Ovary (tissue), 9 donors: ENCODE results near the gene CEP57L1. TPM values are rescaled to one million over a fixed set of nuclear protein-coding genes. Genes with fewer than 3 reads are reported as not detected.
"Not testable (repeated sequence)": the region's sequence is repeated elsewhere in the genome, so short reads cannot be mapped to it uniquely, and the experiment has no call there.

Experiments
- DNase-seq, 5 donors: peaks; one replicate each; pipeline ENCODE4 v3.0.0-alpha.2; 2019 to 2020
- H3K27ac ChIP-seq, 2 donors: fragments of 200-600 bp; one replicate each; pipeline versions ENCODE4 v1.5.1 to v1.8.0; 2019 to 2022
- H3K27me3 ChIP-seq: fragments of 200-600 bp; one replicate; pipeline ENCODE4 v1.8.0; 2022
- H3K36me3 ChIP-seq: fragments of 200-600 bp; sonication (generic); one replicate; pipeline ENCODE4 v1.5.1; 2019
- H3K4me1 ChIP-seq: one replicate; pipeline ENCODE4 v1.8.1; 2013; ENCODE audit warnings: mild to moderate bottlenecking, moderate library complexity; ENCODE audit not compliant: insufficient read depth
- H3K4me3 ChIP-seq: fragments of 200-600 bp; sonication (generic); one replicate; pipeline ENCODE4 v1.5.1; 2017
- H3K9me3 ChIP-seq, 2 donors: fragments of 200-600 bp in 1 of 2; sonication (generic) in 1 of 2; one replicate each; pipeline versions ENCODE4 v1.5.1 to v1.8.1; 2013 to 2019; ENCODE audit warnings: mild to moderate bottlenecking in 1 of 2, moderate library complexity in 1 of 2
- EP300 ChIP-seq: sonication (generic); formaldehyde crosslinking; IDR thresholded peaks from one replicate; pipeline ENCODE4 v1.6.1; 2017; ENCODE audit warnings: antibody characterized with exemption
- POLR2A ChIP-seq: fragments of 450-650 bp; IDR thresholded peaks from one replicate; pipeline ENCODE4 v1.6.1; 2017; ENCODE audit warnings: antibody characterized with exemption, mild to moderate bottlenecking, moderate library complexity
- WGBS, 3 donors: extraction: QIAGEN DNeasy Blood & Tissue Kit in 1 of 3; methylation state at CpG; one replicate each; pipeline versions ENCODE4 v1.1.5 to v1.1.7; 2013 to 2017; 5-methylcytosine and 5-hydroxymethylcytosine counted together
- intact Hi-C, 4 donors: fragments of 100-400 bp; cut with DNase I; formaldehyde crosslinking; loops; one replicate each; pipeline versions ENCODE4 v1.11.0 to v1.15.1; 2022 to 2023
- polyA plus RNA-seq, 2 donors: library from polyadenylated mRNA; stranded (reverse); fragments of 200-250 nt in 1 of 2; fragments of 350-450 nt in 1 of 2; fragmentation: Illumina TruSeq in 1 of 2; extraction: RNeasy Lipid Tissue Mini Kit (QIAGEN cat#74804) in 1 of 2; gene quantifications; one replicate each; pipeline ENCODE4 v1.2.3, GENCODE V29; 2013 to 2014
- total RNA-seq, 7 donors: library from RNA; depleted of rRNA in 2 of 7; stranded (reverse); fragments of >200 nt in 2 of 7; fragmentation: NEBNext Ultra II Directional in 3 of 7; extraction: Animal tissue kit (Norgen Biotek cat#: 25700) in 3 of 7; gene quantifications; one replicate each; pipeline versions ENCODE4 v1.1.0 to v1.2.4, GENCODE V29; 2016 to 2023
- TF ChIP-seq, protein P1 (sequence below), 3 donors: fragments of 450-650 bp in 2 of 3; fragments of 200-600 bp in 1 of 3; IDR thresholded peaks; one replicate each; pipeline versions ENCODE4 v1.5.1 to v1.8.0; 2016 to 2022; ENCODE audit warnings: antibody characterized with exemption in 3 of 3, mild to moderate bottlenecking in 1 of 3
- donor health status: DM: no; HTN: no; CAD: no; lungs with moderate emphysema.
- donor health status: DM: no; HTN: no; CAD: no.
- donor health status: Bipolar disorder and iron deficiency.
- donor health status: DM: yes; HTN: yes; CAD: no.
- donor health status: DM: no; HTN: no; CAD: no.
- donor health status: DM: yes; HTN: yes; CAD: no.

CEP57L1 gene
- total and polyA plus RNA-seq, 9 donors, result 4.9 to 12.6 (median 9.2) TPM

DNA sequence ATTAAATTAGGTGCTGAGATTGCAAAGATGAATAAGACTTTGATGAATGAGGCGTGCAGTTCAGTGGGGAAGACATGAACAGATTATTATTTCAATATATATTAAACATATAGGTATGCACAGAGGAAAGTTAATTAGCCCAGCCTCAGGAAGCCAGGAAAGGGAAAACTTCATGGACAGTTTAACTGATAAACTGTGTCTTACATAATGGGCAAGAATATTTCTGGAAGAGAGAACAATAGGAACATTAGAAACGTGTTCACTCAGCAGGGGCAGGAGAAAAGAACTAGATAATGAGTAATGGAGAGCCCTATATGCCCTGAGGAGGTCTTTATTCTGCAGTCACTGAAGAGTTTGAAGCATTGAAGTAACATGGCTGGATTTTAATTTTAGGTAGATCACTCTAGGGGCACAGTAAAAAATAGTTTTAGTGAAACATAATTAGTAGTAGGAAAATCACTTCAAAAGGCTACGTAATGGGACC, 23.6 kb downstream of the CEP57L1 start:
- Histone ChIP-seq H3K4me3 (no peak overlapping the region), H3K27me3 (no peaks in the 10 kb centered on the region), H3K4me1 (peaks cover 3% of the 10 kb centered on the region), H3K36me3 (no peaks in the 10 kb centered on the region), H3K27ac (no peak overlapping the region), H3K9me3 (no peaks in the 10 kb centered on the region)
- DNase-seq, result no peak
- TF ChIP-seq EP300, result no peak
- TF ChIP-seq, protein P1, sequence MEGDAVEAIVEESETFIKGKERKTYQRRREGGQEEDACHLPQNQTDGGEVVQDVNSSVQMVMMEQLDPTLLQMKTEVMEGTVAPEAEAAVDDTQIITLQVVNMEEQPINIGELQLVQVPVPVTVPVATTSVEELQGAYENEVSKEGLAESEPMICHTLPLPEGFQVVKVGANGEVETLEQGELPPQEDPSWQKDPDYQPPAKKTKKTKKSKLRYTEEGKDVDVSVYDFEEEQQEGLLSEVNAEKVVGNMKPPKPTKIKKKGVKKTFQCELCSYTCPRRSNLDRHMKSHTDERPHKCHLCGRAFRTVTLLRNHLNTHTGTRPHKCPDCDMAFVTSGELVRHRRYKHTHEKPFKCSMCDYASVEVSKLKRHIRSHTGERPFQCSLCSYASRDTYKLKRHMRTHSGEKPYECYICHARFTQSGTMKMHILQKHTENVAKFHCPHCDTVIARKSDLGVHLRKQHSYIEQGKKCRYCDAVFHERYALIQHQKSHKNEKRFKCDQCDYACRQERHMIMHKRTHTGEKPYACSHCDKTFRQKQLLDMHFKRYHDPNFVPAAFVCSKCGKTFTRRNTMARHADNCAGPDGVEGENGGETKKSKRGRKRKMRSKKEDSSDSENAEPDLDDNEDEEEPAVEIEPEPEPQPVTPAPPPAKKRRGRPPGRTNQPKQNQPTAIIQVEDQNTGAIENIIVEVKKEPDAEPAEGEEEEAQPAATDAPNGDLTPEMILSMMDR (IDR thresholded peaks at IDR 0.05), result no peak
- TF ChIP-seq POLR2A, result no peak
- intact Hi-C loops, result no loop called here
- WGBS, 3 donors, result 91 to 93% (median 91%) methylated on average over 3 of the region's 3 CpGs

DNA sequence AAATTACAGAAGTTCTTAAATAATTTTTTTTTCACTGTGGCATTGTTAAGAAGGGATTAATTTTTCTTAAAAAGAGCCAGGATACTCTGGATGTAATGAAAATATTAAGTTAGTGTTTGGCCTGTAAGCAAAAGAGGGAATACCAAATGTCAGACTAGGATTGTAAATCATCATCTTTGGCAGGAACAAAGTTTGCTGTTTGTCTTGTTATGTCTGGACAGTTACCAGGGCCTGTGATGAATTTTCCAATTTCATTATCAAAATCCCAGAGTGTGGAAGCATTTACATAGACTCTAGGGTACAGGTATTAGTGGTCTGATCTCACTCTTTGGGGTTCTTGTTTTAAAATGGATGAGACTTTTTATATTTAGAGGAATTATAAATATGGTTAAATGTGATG, 26.1 kb downstream of the CEP57L1 start:
- Histone ChIP-seq H3K9me3 (no peaks in the 10 kb centered on the region), H3K27ac (no peak overlapping the region), H3K27me3 (no peaks in the 10 kb centered on the region), H3K4me1 (peaks cover 3% of the 10 kb centered on the region), H3K36me3 (no peaks in the 10 kb centered on the region), H3K4me3 (no peak overlapping the region)
- no peak for DNase-seq
- TF ChIP-seq, protein P1 (IDR thresholded peaks at IDR 0.05), result no peak
- TF ChIP-seq POLR2A, result no peak
- TF ChIP-seq EP300, result no peak
- intact Hi-C loops, result no loop called here

DNA sequence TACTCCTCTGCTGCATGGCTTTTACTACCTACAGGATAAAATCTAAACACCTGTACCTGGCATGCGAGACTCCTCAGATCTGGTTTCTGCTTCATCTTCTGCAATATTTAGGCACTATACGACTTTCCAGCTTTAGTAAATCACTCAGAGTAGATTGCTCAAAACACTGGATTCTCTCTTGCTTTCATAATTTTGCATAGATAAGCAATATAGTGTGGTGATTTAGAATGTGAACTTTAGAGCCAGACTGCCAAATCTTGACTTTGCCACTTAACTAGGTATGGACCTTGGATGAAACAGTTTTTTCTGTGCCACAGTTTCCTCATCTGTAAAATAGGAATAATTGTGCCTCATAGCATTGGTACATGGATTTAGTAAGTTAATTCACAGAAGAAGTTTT, 28.9 kb downstream of the CEP57L1 start:
- 92 to 97% (median 96%) methylated on average over 2 of the region's 2 CpGs for WGBS, 3 donors

DNA sequence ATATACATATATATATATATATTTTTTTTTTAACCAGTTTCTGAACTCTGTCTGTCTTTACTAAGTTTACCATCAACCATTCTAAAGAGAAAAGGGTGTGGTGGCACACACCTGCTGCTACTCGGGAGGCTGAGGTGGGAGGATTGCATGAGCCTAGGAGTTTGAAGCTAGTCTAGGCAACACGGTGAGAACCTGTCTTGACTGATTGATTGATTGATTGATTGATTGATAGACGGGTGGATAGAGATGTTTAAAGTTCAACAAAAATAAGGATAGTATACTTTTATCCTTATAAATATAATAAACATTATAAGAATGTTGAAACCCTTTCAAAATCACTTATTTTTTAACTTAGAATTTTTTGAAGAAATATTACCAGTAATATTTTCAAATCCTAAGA, 30.2 kb downstream of the CEP57L1 start:
- TF ChIP-seq POLR2A, result no peak
- Histone ChIP-seq H3K4me3 (no peak overlapping the region), H3K36me3 (no peaks in the 10 kb centered on the region), H3K27ac (no peak overlapping the region), H3K4me1 (peaks cover 3% of the 10 kb centered on the region), H3K27me3 (no peaks in the 10 kb centered on the region), H3K9me3 (no peaks in the 10 kb centered on the region)
- WGBS, 3 donors, result 42 to 65% (median 46%) methylated on average over 3 of the region's 3 CpGs
- intact Hi-C loops, result no loop called here
- no peak for DNase-seq

More for the DNA sequence above, 28.9 kb downstream of the CEP57L1 start:
- Histone ChIP-seq H3K4me1 (peaks cover 3% of the 10 kb centered on the region), H3K27me3 (no peaks in the 10 kb centered on the region), H3K9me3 (no peaks in the 10 kb centered on the region), H3K27ac (no peak overlapping the region), H3K4me3 (no peak overlapping the region), H3K36me3 (no peaks in the 10 kb centered on the region)
- intact Hi-C loops, result no loop called here
- DNase-seq, result no peak
- TF ChIP-seq, protein P1 (IDR thresholded peaks at IDR 0.05), result no peak

DNA sequence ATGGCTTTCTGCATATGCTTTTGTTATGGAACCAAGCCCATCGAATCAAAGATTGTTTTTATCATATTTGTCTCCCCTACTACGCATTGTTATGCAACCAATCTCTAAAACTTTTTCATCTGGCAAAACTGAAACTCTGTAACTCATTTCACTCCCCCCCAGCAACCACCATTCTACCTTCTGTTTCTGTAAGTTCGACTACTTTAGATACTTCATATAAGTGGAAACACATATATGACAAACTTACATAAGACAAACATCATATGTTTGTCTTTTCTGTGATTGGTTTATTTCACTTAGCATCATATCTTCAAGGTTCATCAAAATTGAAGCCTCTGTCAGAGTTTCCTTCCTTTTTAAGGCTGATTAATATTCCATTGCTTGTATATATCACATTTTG, 34.8 kb downstream of the CEP57L1 start:
- Histone ChIP-seq H3K27ac (no peak overlapping the region), H3K27me3 (no peaks in the 10 kb centered on the region), H3K4me3 (no peak overlapping the region), H3K36me3 (no peaks in the 10 kb centered on the region), H3K9me3 (no peaks in the 10 kb centered on the region), H3K4me1 (no peaks in the 10 kb centered on the region)
- no peak for DNase-seq
- TF ChIP-seq EP300 (no peak), POLR2A (no peak)
- TF ChIP-seq, protein P1 (IDR thresholded peaks at IDR 0.05), result no peak
- 94 to 97% (median 95%) methylated on average over 3 of the region's 3 CpGs for WGBS, 3 donors
- intact Hi-C loops, result no loop called here

DNA sequence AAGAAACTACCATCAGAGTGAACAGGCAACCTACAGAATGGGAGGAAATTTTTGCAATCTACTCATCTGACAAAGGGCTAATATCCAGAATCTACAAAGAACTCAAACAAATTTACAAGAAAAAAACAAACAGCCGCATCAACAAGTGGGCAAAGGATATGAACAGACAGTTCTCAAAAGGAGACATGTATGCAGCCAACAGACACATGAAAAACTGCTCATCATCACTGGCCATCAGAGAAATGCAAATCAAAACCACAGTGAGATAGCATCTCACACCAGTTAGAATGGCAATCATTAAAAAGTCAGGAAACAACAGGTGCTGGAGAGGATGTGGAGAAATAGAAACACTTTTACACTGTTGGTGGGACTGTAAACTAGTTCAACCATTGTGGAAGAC, 40.3 kb downstream of the CEP57L1 start:
- H3K4me3 ChIP-seq, DNase-seq, H3K4me1 ChIP-seq, intact Hi-C loops, H3K9me3 ChIP-seq, H3K27ac ChIP-seq, H3K36me3 ChIP-seq, H3K27me3 ChIP-seq: not testable (repeated sequence)
- 98 to 100% (median 100%) methylated on average over 1 of the region's 1 CpG for WGBS, 3 donors

DNA sequence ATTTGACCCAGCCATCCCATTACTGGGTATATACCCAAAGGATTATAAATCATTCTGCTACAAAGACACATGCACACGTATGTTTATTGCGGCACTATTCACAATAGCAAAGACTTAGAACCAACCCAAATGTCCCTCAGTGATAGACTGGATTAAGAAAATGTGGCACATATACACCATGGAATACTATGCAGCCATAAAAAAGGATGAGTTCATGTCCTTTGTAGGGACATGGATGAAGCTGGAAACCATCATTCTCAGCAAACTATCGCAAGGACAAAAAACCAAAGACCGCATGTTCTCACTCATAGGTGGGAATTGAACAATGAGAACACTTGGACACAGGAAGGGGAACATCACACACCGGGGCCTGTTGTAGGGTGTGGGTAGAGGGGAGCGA, 40.7 kb downstream of the CEP57L1 start:
- intact Hi-C loops, H3K27me3 ChIP-seq, H3K27ac ChIP-seq, H3K4me1 ChIP-seq, DNase-seq, H3K9me3 ChIP-seq, H3K4me3 ChIP-seq, H3K36me3 ChIP-seq: not testable (repeated sequence)
- 94 to 98% (median 96%) methylated on average over 6 of the region's 6 CpGs for WGBS, 3 donors

DNA sequence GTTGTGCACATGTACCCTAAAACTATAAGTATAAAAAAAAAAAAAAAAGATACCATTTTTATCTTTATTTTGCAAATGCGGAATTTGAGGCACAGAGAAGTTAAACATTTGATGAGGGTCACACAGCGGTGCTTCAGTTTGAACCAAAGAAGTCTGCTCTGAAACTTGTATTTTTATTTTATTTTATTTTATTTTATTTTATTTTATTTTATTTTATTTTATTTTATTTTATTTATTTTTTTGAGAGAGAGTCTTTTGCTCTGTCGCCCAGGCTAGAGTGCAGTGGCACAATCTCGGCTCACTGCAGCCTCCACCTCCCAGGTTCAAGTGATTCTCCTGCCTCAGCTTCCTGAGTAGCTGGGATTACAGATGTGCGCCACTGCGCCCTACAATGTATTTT, 41.2 kb downstream of the CEP57L1 start:
- H3K36me3 ChIP-seq, H3K27me3 ChIP-seq, H3K4me1 ChIP-seq, intact Hi-C loops, H3K27ac ChIP-seq, H3K9me3 ChIP-seq, H3K4me3 ChIP-seq, DNase-seq: not testable (repeated sequence)
- 95 to 99% (median 98%) methylated on average over 6 of the region's 6 CpGs for WGBS, 3 donors
